GM19438 (cell line): ENCODE results near the gene TMEM132D.

ENCODE experiments used
- ATAC-seq: cut with Tn5 transposase; IDR thresholded peaks from one replicate; pipeline ENCODE4 v1.9.1; 2021; ENCODE audit warnings: low read depth; ENCODE audit not compliant: unreplicated experiment

The TMEM132D gene

GRCh38 chr12:129486931-129487330 is 416.9 kb downstream of the TMEM132D start:
- ATAC-seq: no peak

DNA sequence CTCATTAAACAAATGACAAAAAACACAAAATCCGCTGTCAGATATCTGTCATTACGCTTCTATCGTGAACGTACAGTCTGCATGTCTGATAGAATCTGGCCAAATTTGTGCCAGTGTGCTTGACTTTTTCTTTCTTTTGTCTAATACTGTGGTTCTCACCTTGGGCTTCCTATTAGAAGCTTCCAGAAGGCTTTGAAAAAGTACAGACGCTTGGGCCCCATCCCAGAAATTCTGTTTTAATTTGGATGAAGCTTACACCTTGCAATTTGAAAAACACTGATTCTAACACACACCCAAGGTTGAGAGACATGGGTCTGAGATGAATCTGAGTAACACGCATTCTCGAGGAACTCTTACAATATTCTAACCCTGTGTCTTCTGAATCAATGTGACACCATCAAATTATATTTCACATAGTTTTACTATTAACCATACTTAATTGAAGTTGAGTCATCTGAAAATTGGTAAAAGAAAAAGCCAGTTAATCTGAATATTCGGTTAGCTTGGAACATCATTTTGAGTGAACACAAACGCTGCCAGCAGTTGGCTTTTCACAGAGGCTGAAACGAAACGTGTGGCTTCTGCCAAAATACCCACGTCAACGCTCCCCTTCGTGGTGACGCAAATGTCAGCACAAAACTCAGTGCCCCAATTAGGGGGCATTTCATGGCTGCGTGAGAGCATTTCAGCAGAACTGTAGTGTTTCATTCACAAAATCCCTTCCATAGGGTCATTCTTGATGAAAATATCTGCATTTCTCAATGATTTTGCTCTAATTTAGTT is 420.5 kb downstream of the TMEM132D start:
- ATAC-seq: no peak

- ATAC-seq: no peak
Observed at GRCh38 chr12:129481921-129482320, 421.9 kb downstream of the TMEM132D start.

DNA sequence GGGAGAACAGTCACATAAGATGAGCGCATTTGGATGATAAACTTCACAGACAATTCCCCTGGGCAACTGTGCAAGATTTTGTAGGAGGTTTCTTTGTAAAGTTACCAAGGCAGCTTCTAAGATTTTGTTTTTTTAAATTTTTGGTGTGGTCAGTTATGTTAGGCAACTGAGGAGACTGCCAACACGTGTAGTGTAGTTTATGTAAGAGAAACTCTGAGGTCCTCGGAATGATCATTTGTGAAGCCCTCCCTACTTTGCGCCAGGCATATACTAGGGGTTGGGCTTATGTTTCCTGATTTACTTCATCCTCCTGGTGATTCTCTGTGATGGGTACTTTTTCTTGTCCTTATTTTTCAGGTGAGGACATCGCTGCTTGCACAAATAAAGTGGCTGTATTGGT is 433.6 kb downstream of the TMEM132D start:
- ATAC-seq: no peak

DNA sequence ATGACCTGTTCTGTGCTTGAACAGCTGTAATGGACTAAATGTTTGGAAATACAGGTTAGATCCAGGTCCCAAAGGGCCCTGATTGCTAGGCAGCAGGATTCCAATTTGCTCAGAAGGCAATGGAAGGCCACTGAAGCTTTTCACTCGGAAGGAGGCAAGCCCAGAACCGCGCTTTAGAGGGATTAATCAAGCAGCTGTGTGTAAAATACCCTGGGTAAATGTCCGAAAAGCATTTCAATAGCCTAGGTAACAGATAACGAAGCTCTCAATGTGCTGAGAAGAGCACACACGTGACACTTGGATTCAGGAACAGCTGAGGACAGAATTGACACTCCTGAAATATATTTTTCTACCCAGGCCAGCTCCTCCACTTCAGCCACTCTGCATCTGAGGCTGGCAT is 436.1 kb downstream of the TMEM132D start:
- no peak for ATAC-seq

- no peak for ATAC-seq
Observed at GRCh38 chr12:129467289-129467688, 436.5 kb downstream of the TMEM132D start.

DNA sequence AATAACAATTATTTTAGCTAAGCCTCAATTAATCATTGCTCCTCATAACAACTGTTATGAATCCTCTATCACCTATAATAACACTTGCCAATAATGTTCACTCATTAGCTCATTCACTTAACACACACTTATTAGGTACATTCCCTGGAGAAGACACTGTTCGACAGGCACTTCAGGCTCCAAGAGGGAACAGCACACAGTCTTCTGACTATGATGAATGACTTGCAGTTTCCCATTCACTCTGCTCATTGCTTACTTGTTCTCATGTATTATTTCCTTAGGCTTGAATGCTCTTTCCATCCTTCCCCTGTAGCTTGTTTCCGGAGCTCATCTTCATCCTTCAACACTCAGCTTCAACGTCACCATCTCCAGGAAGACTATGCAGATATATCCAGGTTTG is 437.3 kb downstream of the TMEM132D start:
- no peak for ATAC-seq

- no peak for ATAC-seq
Observed at GRCh38 chr12:129459886-129460285, 443.9 kb downstream of the TMEM132D start.

DNA sequence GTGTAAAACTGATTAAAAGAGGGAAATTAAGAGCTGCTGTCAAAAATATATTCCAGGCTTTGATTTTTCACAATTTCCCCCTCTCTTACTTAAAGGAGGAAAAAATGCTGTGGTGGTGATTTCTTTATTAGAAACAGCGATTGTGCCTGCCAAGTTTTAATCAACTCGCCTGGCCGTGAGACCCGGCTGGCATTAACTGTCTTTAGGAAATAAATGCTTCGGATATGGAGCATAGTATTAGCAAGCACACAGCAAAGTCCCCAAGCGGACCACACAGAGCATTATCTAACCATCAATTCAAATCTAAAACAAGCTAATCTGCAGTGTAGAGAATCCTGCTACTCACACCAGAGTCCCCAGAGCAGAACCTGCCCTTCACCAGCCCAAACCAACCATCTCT is 457.1 kb downstream of the TMEM132D start:
- ATAC-seq: no peak

DNA sequence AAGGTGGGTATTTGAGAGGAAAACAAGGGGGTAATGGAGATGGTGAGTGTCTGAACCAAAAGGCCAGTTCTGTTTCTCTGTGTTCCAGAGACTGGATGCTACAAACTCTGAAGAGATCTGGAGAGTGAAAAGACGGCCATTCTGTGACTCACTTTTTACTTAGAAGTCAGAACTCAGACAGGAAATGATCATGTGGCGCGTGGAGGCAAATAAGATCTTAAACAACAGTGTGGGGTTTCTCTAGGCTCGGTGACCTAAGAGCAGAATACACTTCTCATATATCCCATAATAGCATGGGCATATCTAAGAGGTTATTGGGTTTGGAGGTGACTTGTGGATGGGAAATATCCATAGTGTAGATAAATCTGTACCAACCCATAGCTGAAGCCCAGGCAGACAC is 463.5 kb downstream of the TMEM132D start:
- no peak for ATAC-seq

- ATAC-seq: no peak
Observed at GRCh38 chr12:129434790-129435189, 469.0 kb downstream of the TMEM132D start.

DNA sequence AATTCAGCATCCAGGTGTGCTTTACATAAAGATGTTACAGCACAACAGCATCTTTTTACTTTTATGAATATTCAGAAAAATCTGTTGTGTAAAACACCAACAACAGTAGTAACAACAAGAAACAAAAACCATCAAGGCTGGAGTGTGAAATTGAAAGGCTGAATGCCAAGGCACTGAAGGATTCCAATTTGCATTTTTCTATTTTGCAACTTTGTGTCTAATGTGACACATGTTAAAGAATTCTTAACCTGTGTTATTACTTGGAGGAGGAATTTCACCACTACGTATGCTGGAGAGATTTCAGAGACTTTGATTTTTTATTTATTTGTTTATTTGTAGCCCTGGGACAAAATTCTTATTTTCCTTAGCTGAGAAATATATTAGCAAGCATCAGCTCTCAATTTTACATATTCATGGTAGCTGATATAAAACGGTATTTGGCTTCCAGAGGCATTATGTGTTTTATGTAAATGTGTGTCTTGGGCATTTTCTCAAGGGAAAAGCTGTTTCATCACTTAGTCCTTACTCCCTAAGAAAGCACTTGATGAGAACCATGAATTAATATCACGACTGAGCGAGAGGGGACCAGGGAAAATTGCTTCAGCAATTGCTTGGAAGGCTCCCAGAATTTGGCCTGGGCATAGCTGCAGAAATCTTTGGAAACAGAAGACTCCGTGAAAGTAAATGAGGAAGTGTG is 475.4 kb downstream of the TMEM132D start:
- ATAC-seq: no peak

GRCh38 chr12:129423041-129423580 is 480.7 kb downstream of the TMEM132D start:
- ATAC-seq: no peak

GRCh38 chr12:129413295-129413694 is 490.5 kb downstream of the TMEM132D start:
- ATAC-seq: no peak

- ATAC-seq: no peak
Observed at GRCh38 chr12:129409281-129409680, 494.5 kb downstream of the TMEM132D start.

GRCh38 chr12:129404556-129404955 is 499.3 kb downstream of the TMEM132D start:
- no peak for ATAC-seq

DNA sequence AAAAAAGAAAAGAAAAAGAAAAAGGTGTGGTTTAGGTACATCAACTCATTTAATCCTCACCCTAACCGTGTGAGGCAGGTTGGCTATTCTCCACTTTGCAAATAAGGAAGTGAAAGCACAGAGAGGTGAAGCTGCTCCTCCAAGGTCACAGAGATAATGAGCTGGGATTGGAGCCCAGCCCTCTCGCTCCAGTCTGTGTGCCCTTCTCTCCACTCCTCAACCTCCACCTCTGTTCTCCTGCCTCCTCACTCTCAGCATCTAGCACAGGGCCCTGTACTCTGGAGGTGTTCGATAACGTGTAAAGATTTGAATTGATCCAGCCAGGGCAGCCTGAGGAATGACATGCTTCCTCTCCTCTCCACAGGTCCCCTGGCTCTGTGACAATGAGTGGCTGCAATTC is 502.3 kb downstream of the TMEM132D start:
- no peak for ATAC-seq

DNA sequence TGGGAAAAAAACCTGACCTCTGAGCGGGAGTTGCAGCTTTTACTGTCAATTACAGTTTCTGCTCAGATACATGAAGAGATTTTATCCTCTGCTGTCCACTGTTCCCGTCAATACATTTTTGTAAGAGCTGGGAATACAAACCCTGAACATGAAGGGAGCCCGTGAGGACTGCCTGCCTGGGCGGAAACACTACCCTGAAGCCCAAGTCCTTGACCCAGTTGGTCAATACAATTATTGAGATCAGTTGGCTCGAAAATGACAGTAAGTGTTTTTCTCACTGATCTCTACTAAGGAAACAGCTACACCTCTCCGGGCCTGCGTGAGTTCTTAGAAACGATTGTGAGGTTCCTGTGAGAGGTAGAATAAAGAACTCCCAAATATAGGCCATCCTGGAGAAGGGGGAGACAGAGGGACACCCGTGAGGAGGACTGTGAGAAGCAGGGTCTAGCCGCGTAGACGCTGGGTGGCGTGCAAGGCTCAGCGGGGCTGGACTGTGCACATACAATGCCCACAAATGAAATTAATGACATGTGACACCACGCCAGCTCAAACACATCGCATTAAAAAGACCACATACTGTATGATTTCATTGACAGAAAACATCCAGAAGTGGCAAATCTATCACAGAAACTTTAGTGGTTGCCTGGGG is 509.5 kb downstream of the TMEM132D start:
- ATAC-seq: no peak

GRCh38 chr12:129393357-129393937 is 510.4 kb downstream of the TMEM132D start:
- ATAC-seq: no peak

DNA sequence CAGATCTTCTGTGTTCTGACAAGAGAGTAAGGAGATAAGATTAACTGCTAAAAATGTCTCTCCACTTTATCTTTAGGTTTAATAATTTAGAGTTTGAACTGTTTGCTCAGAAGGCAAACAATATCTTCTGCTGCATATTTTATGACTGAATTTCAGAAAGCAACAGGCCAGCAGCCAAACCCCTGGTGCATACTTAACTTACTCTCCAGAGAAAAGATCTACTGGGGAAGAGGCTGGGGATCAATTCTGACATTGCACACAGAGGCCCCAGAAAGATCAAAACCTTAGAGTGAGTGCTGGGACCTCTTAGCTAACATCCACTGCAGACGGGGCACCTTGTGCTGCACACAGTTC is 518.2 kb downstream of the TMEM132D start:
- ATAC-seq: no peak

- ATAC-seq: no peak
Observed at GRCh38 chr12:129383956-129384355, 519.9 kb downstream of the TMEM132D start.
